GM12878 (cell line): ENCODE measurements around the gene SLCO3A1.
"Not testable (repeated sequence)": the region's sequence is repeated elsewhere in the genome, so short reads cannot be mapped to it uniquely, and the experiment has no call there.

ENCODE experiments used
- BHLHE40 ChIP-seq, 2 experiments: fragments of 450-650 bp in 1 of 2; IDR thresholded peaks; 2 replicates each; pipeline ENCODE4 v1.6.1; 2011 to 2017; ENCODE audit warnings: low read depth in 2 of 2, borderline replicate concordance in 1 of 2, improper control_type of control experiment in 1 of 2, low read length in 1 of 2, mild to moderate bottlenecking in 1 of 2
- CREM ChIP-seq: IDR thresholded peaks from 2 replicates; pipeline ENCODE4 v1.6.1; 2014; ENCODE audit warnings: antibody characterized with exemption, low read depth
- EGR1 ChIP-seq, 2 experiments: IDR thresholded peaks; 1 replicate in 1 of 2; 2 replicates in 1 of 2; pipeline ENCODE4 v1.6.1; 2011 to 2012; ENCODE audit warnings: low read depth in 2 of 2, low read length in 2 of 2, borderline replicate concordance in 1 of 2, mild to moderate bottlenecking in 1 of 2, moderate library complexity in 1 of 2
- EP300 ChIP-seq, 2 experiments: fragments of 150-350 bp in 1 of 2; IDR thresholded peaks; 2 replicates each; pipeline ENCODE4 v1.6.1; 2011 to 2012; ENCODE audit warnings: low read depth in 2 of 2, low read length in 2 of 2, borderline replicate concordance in 1 of 2, improper control_type of control experiment in 1 of 2, inconsistent platforms in 1 of 2; ENCODE audit not compliant: control insufficient read depth in 1 of 2
- GABPA ChIP-seq: IDR thresholded peaks from 2 replicates; pipeline ENCODE4 v1.6.1; 2014; ENCODE audit warnings: antibody characterized with exemption, low read depth, mild to moderate bottlenecking, inconsistent platforms
- JUND ChIP-seq: IDR thresholded peaks from 2 replicates; pipeline ENCODE4 v1.6.1; 2012; ENCODE audit warnings: low read depth, mild to moderate bottlenecking, low read length, improper control_type of control experiment, moderate library complexity
- LARP7 ChIP-seq: fragments of 450-650 bp; IDR thresholded peaks from 2 replicates; pipeline ENCODE4 v1.6.1; 2017; ENCODE audit warnings: mild to moderate bottlenecking
- MTA2 ChIP-seq: fragments of 450-650 bp; IDR thresholded peaks from 2 replicates; pipeline ENCODE4 v1.6.1; 2016; ENCODE audit warnings: low read depth, mild to moderate bottlenecking, moderate library complexity
- POLR2A ChIP-seq: IDR thresholded peaks from 2 replicates; pipeline ENCODE4 v1.6.1; 2011; ENCODE audit warnings: low read depth, mild to moderate bottlenecking, low read length
- RAD21 ChIP-seq: IDR thresholded peaks from 2 replicates; pipeline ENCODE4 v1.6.1; 2011; ENCODE audit warnings: mild to moderate bottlenecking, low read depth, low read length, moderate library complexity; ENCODE audit not compliant: insufficient read depth
- SUZ12 ChIP-seq: fragments of 200-600 bp; sonication (generic); IDR thresholded peaks from one replicate; pipeline ENCODE4 v1.6.1; 2018; ENCODE audit warnings: antibody characterized with exemption, mild to moderate bottlenecking; ENCODE audit not compliant: unreplicated experiment
- TF ChIP-seq, protein P1 (sequence below), 3 experiments: IDR thresholded peaks in 2 of 3; conservative IDR thresholded peaks in 1 of 3; 2 replicates each; pipeline ENCODE4 v1.5.1; 2011; ENCODE audit warnings: low read depth in 3 of 3, low read length in 3 of 3, mild to moderate bottlenecking in 3 of 3, control low read depth in 2 of 3, moderate library complexity in 2 of 3, inconsistent platforms in 1 of 3, mixed read lengths in 1 of 3; ENCODE audit not compliant: control insufficient read depth in 2 of 3, insufficient read depth in 1 of 3; ENCODE audit errors: extremely low read depth in 1 of 3
- TF ChIP-seq, protein P2 (sequence below): IDR thresholded peaks from 2 replicates; pipeline ENCODE4 v1.6.1; 2012; ENCODE audit warnings: low read length, inconsistent platforms
- TF ChIP-seq, protein P3 (sequence below): IDR thresholded peaks from 2 replicates; pipeline ENCODE4 v1.6.1; 2012; ENCODE audit warnings: mild to moderate bottlenecking, low read depth, low read length

DNA sequence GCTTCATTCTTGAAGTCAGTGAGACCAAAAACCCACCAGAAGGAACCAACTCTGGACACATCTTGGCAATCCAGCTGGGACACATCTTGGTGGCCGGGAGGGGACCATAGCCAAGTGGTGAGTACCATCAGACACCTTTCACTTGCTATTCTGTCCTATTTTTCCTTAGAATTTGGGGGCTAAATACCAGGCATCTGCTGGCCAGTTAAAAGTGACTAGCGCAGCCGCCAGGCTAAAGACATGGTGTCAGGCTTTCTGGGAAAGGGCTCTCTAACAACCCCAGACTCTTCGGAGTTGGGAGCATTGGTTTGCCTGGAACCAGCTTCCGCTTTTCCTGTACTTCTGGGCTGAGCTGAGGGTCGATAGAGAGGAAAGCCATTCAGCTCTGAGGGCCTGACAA, 354.1 kb downstream of the SLCO3A1 start:
- TF ChIP-seq, protein P1, sequence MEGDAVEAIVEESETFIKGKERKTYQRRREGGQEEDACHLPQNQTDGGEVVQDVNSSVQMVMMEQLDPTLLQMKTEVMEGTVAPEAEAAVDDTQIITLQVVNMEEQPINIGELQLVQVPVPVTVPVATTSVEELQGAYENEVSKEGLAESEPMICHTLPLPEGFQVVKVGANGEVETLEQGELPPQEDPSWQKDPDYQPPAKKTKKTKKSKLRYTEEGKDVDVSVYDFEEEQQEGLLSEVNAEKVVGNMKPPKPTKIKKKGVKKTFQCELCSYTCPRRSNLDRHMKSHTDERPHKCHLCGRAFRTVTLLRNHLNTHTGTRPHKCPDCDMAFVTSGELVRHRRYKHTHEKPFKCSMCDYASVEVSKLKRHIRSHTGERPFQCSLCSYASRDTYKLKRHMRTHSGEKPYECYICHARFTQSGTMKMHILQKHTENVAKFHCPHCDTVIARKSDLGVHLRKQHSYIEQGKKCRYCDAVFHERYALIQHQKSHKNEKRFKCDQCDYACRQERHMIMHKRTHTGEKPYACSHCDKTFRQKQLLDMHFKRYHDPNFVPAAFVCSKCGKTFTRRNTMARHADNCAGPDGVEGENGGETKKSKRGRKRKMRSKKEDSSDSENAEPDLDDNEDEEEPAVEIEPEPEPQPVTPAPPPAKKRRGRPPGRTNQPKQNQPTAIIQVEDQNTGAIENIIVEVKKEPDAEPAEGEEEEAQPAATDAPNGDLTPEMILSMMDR (IDR thresholded peaks at IDR 0.05 in 2 of 3, conservative IDR thresholded peaks at IDR 0.05 in 1 of 3; ENCODE audit: control insufficient read depth in 2 of 3, extremely low read depth in 1 of 3, insufficient read depth in 1 of 3, low read depth in 3 of 3, low read length in 3 of 3), result not testable (repeated sequence)
- not testable (repeated sequence) for TF ChIP-seq EGR1 (IDR thresholded peaks at IDR 0.05; ENCODE audit: borderline replicate concordance in 1 of 2, low read depth in 2 of 2, low read length in 2 of 2); RAD21; CREM; GABPA; EP300 (IDR thresholded peaks at IDR 0.05; ENCODE audit: borderline replicate concordance in 1 of 2, control insufficient read depth in 1 of 2, low read depth in 2 of 2, low read length in 2 of 2); LARP7; BHLHE40 (IDR thresholded peaks at IDR 0.05; ENCODE audit: borderline replicate concordance in 1 of 2, low read depth in 2 of 2, low read length in 1 of 2); JUND; SUZ12; MTA2; POLR2A
- TF ChIP-seq, protein P2, sequence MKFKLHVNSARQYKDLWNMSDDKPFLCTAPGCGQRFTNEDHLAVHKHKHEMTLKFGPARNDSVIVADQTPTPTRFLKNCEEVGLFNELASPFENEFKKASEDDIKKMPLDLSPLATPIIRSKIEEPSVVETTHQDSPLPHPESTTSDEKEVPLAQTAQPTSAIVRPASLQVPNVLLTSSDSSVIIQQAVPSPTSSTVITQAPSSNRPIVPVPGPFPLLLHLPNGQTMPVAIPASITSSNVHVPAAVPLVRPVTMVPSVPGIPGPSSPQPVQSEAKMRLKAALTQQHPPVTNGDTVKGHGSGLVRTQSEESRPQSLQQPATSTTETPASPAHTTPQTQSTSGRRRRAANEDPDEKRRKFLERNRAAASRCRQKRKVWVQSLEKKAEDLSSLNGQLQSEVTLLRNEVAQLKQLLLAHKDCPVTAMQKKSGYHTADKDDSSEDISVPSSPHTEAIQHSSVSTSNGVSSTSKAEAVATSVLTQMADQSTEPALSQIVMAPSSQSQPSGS, result not testable (repeated sequence)
- TF ChIP-seq, protein P3, sequence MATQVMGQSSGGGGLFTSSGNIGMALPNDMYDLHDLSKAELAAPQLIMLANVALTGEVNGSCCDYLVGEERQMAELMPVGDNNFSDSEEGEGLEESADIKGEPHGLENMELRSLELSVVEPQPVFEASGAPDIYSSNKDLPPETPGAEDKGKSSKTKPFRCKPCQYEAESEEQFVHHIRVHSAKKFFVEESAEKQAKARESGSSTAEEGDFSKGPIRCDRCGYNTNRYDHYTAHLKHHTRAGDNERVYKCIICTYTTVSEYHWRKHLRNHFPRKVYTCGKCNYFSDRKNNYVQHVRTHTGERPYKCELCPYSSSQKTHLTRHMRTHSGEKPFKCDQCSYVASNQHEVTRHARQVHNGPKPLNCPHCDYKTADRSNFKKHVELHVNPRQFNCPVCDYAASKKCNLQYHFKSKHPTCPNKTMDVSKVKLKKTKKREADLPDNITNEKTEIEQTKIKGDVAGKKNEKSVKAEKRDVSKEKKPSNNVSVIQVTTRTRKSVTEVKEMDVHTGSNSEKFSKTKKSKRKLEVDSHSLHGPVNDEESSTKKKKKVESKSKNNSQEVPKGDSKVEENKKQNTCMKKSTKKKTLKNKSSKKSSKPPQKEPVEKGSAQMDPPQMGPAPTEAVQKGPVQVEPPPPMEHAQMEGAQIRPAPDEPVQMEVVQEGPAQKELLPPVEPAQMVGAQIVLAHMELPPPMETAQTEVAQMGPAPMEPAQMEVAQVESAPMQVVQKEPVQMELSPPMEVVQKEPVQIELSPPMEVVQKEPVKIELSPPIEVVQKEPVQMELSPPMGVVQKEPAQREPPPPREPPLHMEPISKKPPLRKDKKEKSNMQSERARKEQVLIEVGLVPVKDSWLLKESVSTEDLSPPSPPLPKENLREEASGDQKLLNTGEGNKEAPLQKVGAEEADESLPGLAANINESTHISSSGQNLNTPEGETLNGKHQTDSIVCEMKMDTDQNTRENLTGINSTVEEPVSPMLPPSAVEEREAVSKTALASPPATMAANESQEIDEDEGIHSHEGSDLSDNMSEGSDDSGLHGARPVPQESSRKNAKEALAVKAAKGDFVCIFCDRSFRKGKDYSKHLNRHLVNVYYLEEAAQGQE, result not testable (repeated sequence)
